GM23338 (cell line): ENCODE data around the gene MS4A18.

Experiments used
- CREB1 ChIP-seq: fragments of 250-450 bp; sonication (Bioruptor Pico); IDR thresholded peaks from 2 replicates; pipeline ENCODE4 v1.5.0; 2020; ENCODE audit warnings: low read depth, mild to moderate bottlenecking, moderate library complexity
- CTCF ChIP-seq, 2 experiments: fragments of 200-600 bp in 1 of 2; sonication (generic) in 1 of 2; conservative IDR thresholded peaks; 2 replicates each; pipeline versions ENCODE4 v1.5.1 to v1.6.1; 2016 to 2017; ENCODE audit warnings: antibody characterized with exemption in 2 of 2, low read depth in 2 of 2, mild to moderate bottlenecking in 2 of 2, moderate library complexity in 1 of 2
- EZH2 ChIP-seq: fragments of 200-600 bp; sonication (generic); IDR thresholded peaks from one replicate; pipeline ENCODE4 v1.8.0; 2017; ENCODE audit warnings: antibody characterized with exemption, mild to moderate bottlenecking, low read depth; ENCODE audit not compliant: unreplicated experiment

GRCh38 chr11:60766547-60766946 lies 42.0 kb downstream of the MS4A18 start:
- TF ChIP-seq CTCF (conservative IDR thresholded peaks at IDR 0.05; ENCODE audit: low read depth in 2 of 2) (no peak), EZH2 (no peak), CREB1 (CRISPR knock-in tag) (no peak)
